Right lobe of liver (tissue), 4 donors: ENCODE results near the gene FXYD1.

Source experiments
- CTCF ChIP-seq, 4 donors: fragments of 200-600 bp in 3 of 4; fragments of 450-650 bp in 1 of 4; IDR thresholded peaks; one replicate each; pipeline versions ENCODE4 v1.5.1 to v1.8.0; 2016 to 2022; ENCODE audit warnings: antibody characterized with exemption in 4 of 4, mild to moderate bottlenecking in 2 of 4
- POLR2A ChIP-seq: fragments of 450-650 bp; IDR thresholded peaks from one replicate; pipeline ENCODE4 v1.6.1; 2017; ENCODE audit warnings: antibody characterized with exemption, mild to moderate bottlenecking
- donor health status: DM: no; HTN: no; CAD: no.
- donor health status: DM: no; HTN: no; CAD: no.
- donor health status: DM: no; HTN: yes; CAD: no.

- TF ChIP-seq CTCF (IDR thresholded peaks at IDR 0.05) (no peak), POLR2A (no peak)
Measured at GRCh38 chr19:35155981-35156672, 17.5 kb downstream of the FXYD1 start.
